Stimulated activated CD4-positive, alpha-beta T cell treated with anti-CD3 and anti-CD28 coated beads, Interleukin-12 subunit alpha, Interleukin-12 subunit beta, amount 100 ng/mL, for 4 hours (primary cell): Measurements from ENCODE around the gene ZFP1.
"Not testable (repeated sequence)": the region's sequence is repeated elsewhere in the genome, so short reads cannot be mapped to it uniquely, and the experiment has no call there.

Source experiments
- DNase-seq: peaks from one replicate; pipeline ENCODE4 v3.0.0-alpha.2; 2020

The ZFP1 gene

GRCh38 chr16:75113541-75114121 lies 34.7 kb upstream of the ZFP1 start:
- DNase-seq, result no peak

GRCh38 chr16:75114179-75114945 lies 34.0 kb upstream of the ZFP1 start:
- DNase-seq, result no peak

- no peak for DNase-seq
Observed at GRCh38 chr16:75114946-75115825, 33.1 kb upstream of the ZFP1 start.

- DNase-seq, result no peak
Observed at GRCh38 chr16:75116081-75116910, 32.0 kb upstream of the ZFP1 start, which contains the start of gene LDHD. Gene LDHD, minus strand, starts transcription at chr16:75116780. Its CDS starts 60 bp downstream, at chr16:75116720.

- no peak for DNase-seq
Observed at GRCh38 chr16:75116911-75117245, 31.4 kb upstream of the ZFP1 start.

GRCh38 chr16:75118943-75119539 lies 29.3 kb upstream of the ZFP1 start:
- no peak for DNase-seq

- no peak for DNase-seq
Observed at GRCh38 chr16:75120253-75120652, 28.1 kb upstream of the ZFP1 start.

- DNase-seq, result no peak
Observed at GRCh38 chr16:75121949-75122568, 26.3 kb upstream of the ZFP1 start.

GRCh38 chr16:75122609-75123008 lies 25.7 kb upstream of the ZFP1 start:
- DNase-seq, result no peak

GRCh38 chr16:75127713-75128415 lies 20.5 kb upstream of the ZFP1 start:
- DNase-seq, result no peak

- not testable (repeated sequence) for DNase-seq
Observed at GRCh38 chr16:75129421-75130149, 18.7 kb upstream of the ZFP1 start.

GRCh38 chr16:75130150-75130771 lies 18.1 kb upstream of the ZFP1 start:
- DNase-seq, result no peak

GRCh38 chr16:75131081-75131480 lies 17.2 kb upstream of the ZFP1 start:
- DNase-seq, result no peak

- no peak for DNase-seq
Observed at GRCh38 chr16:75138233-75138632, 10.1 kb upstream of the ZFP1 start.

- DNase-seq, result no peak
Observed at GRCh38 chr16:75138636-75139035, 9.7 kb upstream of the ZFP1 start.

- DNase-seq, result no peak
Observed at GRCh38 chr16:75139498-75139897, 8.8 kb upstream of the ZFP1 start.

- no peak for DNase-seq
Observed at GRCh38 chr16:75143941-75144340, 4.4 kb upstream of the ZFP1 start.

GRCh38 chr16:75147968-75148310 lies 385 bp upstream of the ZFP1 start:
- no peak for DNase-seq

- no peak for DNase-seq
Observed at GRCh38 chr16:75151798-75152197, 3.5 kb downstream of the ZFP1 start.

GRCh38 chr16:75152635-75153034 lies 4.3 kb downstream of the ZFP1 start:
- no peak for DNase-seq
